ENCODE data around the gene IQCN.
"Not testable (repeated sequence)": the region's sequence is repeated elsewhere in the genome, so short reads cannot be mapped to it uniquely, and the experiment has no call there.

Gene IQCN

GRCh38 chr19:18209912-18210311 lies 64.3 kb downstream of the IQCN start:
- not testable (repeated sequence) for DNase-seq (ENCODE audit: low spot score)

GRCh38 chr19:18208098-18208951 lies 65.9 kb downstream of the IQCN start:
- peak; percentile 47 for DNase-seq (ENCODE audit: low spot score)

Measured in CD4-positive, alpha-beta T cell treated with Interleukin-2 at 100 ng/mL for 4 hours (primary cell).